PC-3 (cell line): ENCODE data around the gene ETFA. TPM values are rescaled to one million over a fixed set of nuclear protein-coding genes. Genes with fewer than 3 reads are reported as not detected.

Experiments used
- ATAC-seq: fragments of 200-7000 bp; cut with Tn5 transposase; 2 replicates; pipeline ENCODE4 v1.9.1; 2020; ENCODE audit warnings: mild to moderate bottlenecking, moderate library complexity
- BruUV-seq: library from RNA; stranded (reverse); fragments of 400-500 nt; replicated peaks from 2 replicates; lab custom pipeline; 2021; lab: Mats Ljungman, UMichigan
- CTCF ChIA-PET: fragments of 300-600 bp; sonication (Branson Sonifier 250); formaldehyde crosslinking; loops from one replicate; lab custom pipeline; 2022; ENCODE audit warnings: antibody characterized with exemption; lab: Charles Lee
- POLR2A ChIA-PET: fragments of 300-600 bp; sonication (Branson Sonifier 250); formaldehyde crosslinking; loops from one replicate; lab custom pipeline; 2022; ENCODE audit warnings: antibody characterized with exemption; ENCODE audit not compliant: unreplicated experiment; lab: Charles Lee
- DNase-seq: peaks from one replicate; pipeline ENCODE4 v3.0.0-alpha.2; 2015
- H2AFZ ChIP-seq: fragments of 300-600 bp; sonication (generic); 2 replicates; pipeline ENCODE4 v1.6.0; 2016; ENCODE audit warnings: antibody characterized with exemption, low read length
- H3F3A ChIP-seq: fragments of 300-600 bp; sonication (generic); one replicate; pipeline ENCODE4 v1.6.0; 2017; ENCODE audit warnings: antibody characterized with exemption, low read length, control low read depth, mild to moderate bottlenecking; ENCODE audit not compliant: unreplicated experiment
- H3K27ac ChIP-seq: fragments of 300-600 bp; sonication (generic); 2 replicates; pipeline ENCODE4 v1.5.1; 2016; ENCODE audit warnings: mild to moderate bottlenecking, low read length
- H3K27me3 ChIP-seq: fragments of 300-600 bp; sonication (generic); 2 replicates; pipeline ENCODE4 v1.6.1; 2016; ENCODE audit warnings: low read length, mixed read lengths
- H3K36me3 ChIP-seq: fragments of 300-600 bp; sonication (generic); 2 replicates; pipeline ENCODE4 v1.6.1; 2016; ENCODE audit warnings: low read depth, mixed run types, low read length, mixed read lengths
- H3K4me1 ChIP-seq: fragments of 300-600 bp; sonication (generic); 2 replicates; pipeline ENCODE4 v1.5.1; 2016; ENCODE audit warnings: low read length; ENCODE audit not compliant: insufficient read depth
- H3K4me2 ChIP-seq: fragments of 300-600 bp; sonication (generic); 2 replicates; pipeline ENCODE4 v1.6.0; 2016; ENCODE audit warnings: low read length
- H3K4me3 ChIP-seq: fragments of 300-600 bp; sonication (generic); 2 replicates; pipeline ENCODE4 v1.5.1; 2016; ENCODE audit warnings: mild to moderate bottlenecking, low read length, mixed read lengths
- H3K79me2 ChIP-seq: fragments of 300-600 bp; sonication (generic); 2 replicates; pipeline ENCODE4 v1.6.1; 2017; ENCODE audit warnings: low read length, mixed read lengths
- H3K9ac ChIP-seq: fragments of 300-600 bp; sonication (generic); 2 replicates; pipeline ENCODE4 v1.6.0; 2016; ENCODE audit warnings: mild to moderate bottlenecking, low read length
- H3K9me2 ChIP-seq: fragments of 300-600 bp; sonication (generic); replicated peaks from 2 replicates; pipeline ENCODE4 v1.6.1; 2016; ENCODE audit warnings: mixed run types, low read length, mixed read lengths
- H3K9me3 ChIP-seq: fragments of 300-600 bp; sonication (generic); 2 replicates; pipeline ENCODE4 v1.6.1; 2016; ENCODE audit warnings: low read length, mixed read lengths
- H4K20me1 ChIP-seq: fragments of 300-600 bp; sonication (generic); 2 replicates; pipeline ENCODE4 v1.6.1; 2016; ENCODE audit warnings: low read length, mixed read lengths
- CTCF ChIP-seq: fragments of 300-600 bp; sonication (generic); conservative IDR thresholded peaks from 2 replicates; pipeline ENCODE4 v1.5.1; 2017; ENCODE audit warnings: antibody characterized with exemption, low read depth, mild to moderate bottlenecking, low read length
- EZH2 ChIP-seq: fragments of 300-600 bp; sonication (generic); IDR thresholded peaks from one replicate; pipeline ENCODE4 v1.6.1; 2017; ENCODE audit warnings: antibody characterized with exemption, mild to moderate bottlenecking, low read length; ENCODE audit not compliant: unreplicated experiment
- EZH2phosphoT487 ChIP-seq: fragments of 300-600 bp; sonication (generic); IDR thresholded peaks from 2 replicates; pipeline ENCODE4 v1.6.1; 2018; ENCODE audit warnings: mild to moderate bottlenecking, antibody characterized with exemption, low read length, borderline replicate concordance
- intact Hi-C: fragments of 100-400 bp; cut with micrococcal nuclease; formaldehyde crosslinking; loops from 2 replicates; pipeline ENCODE4 v1.9.0; 2023
- total RNA-seq: library from RNA; depleted of rRNA; stranded (reverse); fragments of >200 nt; gene quantifications from 2 replicates; pipeline ENCODE4 v1.2.3, GENCODE V29; 2014

ETFA gene
- total RNA-seq, 1 experiment from 2014 or later: 160 TPM

GRCh38 chr15:76176487-76177085 is 134.7 kb downstream of the ETFA start:
- POLR2A ChIA-PET: no interaction called here
- CTCF ChIA-PET: no interaction called here
- TF ChIP-seq EZH2 (no peak), EZH2phosphoT487 (no peak)
- Histone ChIP-seq H3K27me3 (no peaks in the 10 kb centered on the region), H3K9ac (no peak overlapping the region), H4K20me1 (no peaks in the 10 kb centered on the region), H3K36me3 (no peaks in the 10 kb centered on the region), H3K4me1 (no peaks in the 10 kb centered on the region), H3K27ac (no peak overlapping the region), H3F3A (no peaks in the 10 kb centered on the region), H3K4me3 (no peak overlapping the region), H2AFZ (no peak overlapping the region), H3K9me3 (no peaks in the 10 kb centered on the region), H3K79me2 (no peaks in the 10 kb centered on the region), H3K4me2 (no peak overlapping the region), H3K9me2 (no peaks in the 10 kb centered on the region)
- intact Hi-C loops: no loop called here
- no peak for DNase-seq
- ATAC-seq: no peak
- BruUV-seq: no TSS peak

- Histone ChIP-seq H3K9me2 (no peaks in the 10 kb centered on the region), H3K9me3 (no peaks in the 10 kb centered on the region), H3K9ac (no peak overlapping the region), H3K4me1 (no peaks in the 10 kb centered on the region), H4K20me1 (no peaks in the 10 kb centered on the region), H3K27ac (no peak overlapping the region), H3K36me3 (no peaks in the 10 kb centered on the region), H3K4me2 (no peak overlapping the region), H3K79me2 (no peaks in the 10 kb centered on the region), H3F3A (no peaks in the 10 kb centered on the region), H2AFZ (no peak overlapping the region), H3K4me3 (no peak overlapping the region), H3K27me3 (no peaks in the 10 kb centered on the region)
- TF ChIP-seq CTCF (no peak), EZH2phosphoT487 (no peak)
- ATAC-seq (no peak), DNase-seq (no peak)
- ChIA-PET CTCF (no interaction called here), POLR2A (no interaction called here)
- intact Hi-C loops: no loop called here
- BruUV-seq: no TSS peak
These were observed 135.2 kb downstream of the ETFA start for GRCh38 chr15:76176059-76176458.

GRCh38 chr15:76175442-76175841 is 135.8 kb downstream of the ETFA start:
- Histone ChIP-seq H3K27ac (no peak overlapping the region), H3K9me2 (no peaks in the 10 kb centered on the region), H3K9ac (no peak overlapping the region), H3F3A (no peaks in the 10 kb centered on the region), H3K4me2 (no peak overlapping the region), H3K79me2 (no peaks in the 10 kb centered on the region), H3K36me3 (no peaks in the 10 kb centered on the region), H3K4me3 (no peak overlapping the region), H3K9me3 (no peaks in the 10 kb centered on the region), H2AFZ (no peak overlapping the region), H3K4me1 (no peaks in the 10 kb centered on the region), H4K20me1 (no peaks in the 10 kb centered on the region), H3K27me3 (no peaks in the 10 kb centered on the region)
- BruUV-seq: no TSS peak
- TF ChIP-seq EZH2phosphoT487 (no peak), CTCF (no peak), EZH2 (no peak)
- intact Hi-C loops: no loop called here
- DNase-seq (no peak), ATAC-seq (no peak)
- ChIA-PET POLR2A (no interaction called here), CTCF (no interaction called here)
